Islet precursor cell (in vitro differentiated cells): ENCODE measurements around the gene RBMS3.

Experiments used
- DNase-seq: peaks from one replicate; pipeline ENCODE4 v3.0.0-alpha.2; 2018

Gene RBMS3

GRCh38 chr3:29590461-29590860 is 309.6 kb downstream of the RBMS3 start:
- no peak for DNase-seq

DNA sequence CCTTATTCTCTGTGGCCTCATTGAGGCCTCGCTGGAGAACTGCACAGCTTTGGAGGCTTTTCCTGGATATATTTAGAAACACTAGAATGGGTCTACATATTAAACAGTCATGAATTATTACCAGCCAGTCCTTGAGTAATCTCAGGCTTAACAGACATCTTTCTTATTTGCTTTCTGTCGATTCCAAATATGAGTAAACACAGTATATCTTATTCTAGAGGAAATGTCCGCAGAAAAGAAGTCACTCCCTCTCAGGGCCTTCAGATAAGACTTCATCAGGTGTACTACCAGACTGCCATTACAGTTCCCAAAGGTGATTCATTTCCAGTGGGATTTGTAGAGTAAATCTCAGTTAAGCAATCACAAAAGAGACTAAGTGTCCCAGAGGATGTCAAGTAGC is 310.7 kb downstream of the RBMS3 start:
- no peak for DNase-seq

GRCh38 chr3:29593802-29594201 is 312.9 kb downstream of the RBMS3 start:
- no peak for DNase-seq

DNA sequence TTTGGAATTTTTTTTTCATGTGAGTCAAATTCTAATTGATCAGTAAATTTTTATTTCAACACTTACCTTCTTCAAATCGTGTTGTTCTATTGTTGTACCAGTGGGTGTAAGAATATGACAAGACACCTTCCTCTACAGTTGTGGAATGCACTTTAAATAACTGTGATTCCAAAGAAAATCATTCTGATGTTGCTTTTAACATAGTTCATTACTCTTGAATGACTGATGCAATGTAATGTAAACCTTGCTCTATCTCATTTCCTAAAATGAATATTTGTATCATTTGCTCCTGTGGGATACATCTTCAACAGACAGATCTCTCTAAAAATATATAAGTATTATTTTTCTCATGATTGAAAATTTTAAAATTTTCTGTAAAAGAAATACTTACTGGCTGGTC is 313.4 kb downstream of the RBMS3 start:
- DNase-seq: no peak

DNA sequence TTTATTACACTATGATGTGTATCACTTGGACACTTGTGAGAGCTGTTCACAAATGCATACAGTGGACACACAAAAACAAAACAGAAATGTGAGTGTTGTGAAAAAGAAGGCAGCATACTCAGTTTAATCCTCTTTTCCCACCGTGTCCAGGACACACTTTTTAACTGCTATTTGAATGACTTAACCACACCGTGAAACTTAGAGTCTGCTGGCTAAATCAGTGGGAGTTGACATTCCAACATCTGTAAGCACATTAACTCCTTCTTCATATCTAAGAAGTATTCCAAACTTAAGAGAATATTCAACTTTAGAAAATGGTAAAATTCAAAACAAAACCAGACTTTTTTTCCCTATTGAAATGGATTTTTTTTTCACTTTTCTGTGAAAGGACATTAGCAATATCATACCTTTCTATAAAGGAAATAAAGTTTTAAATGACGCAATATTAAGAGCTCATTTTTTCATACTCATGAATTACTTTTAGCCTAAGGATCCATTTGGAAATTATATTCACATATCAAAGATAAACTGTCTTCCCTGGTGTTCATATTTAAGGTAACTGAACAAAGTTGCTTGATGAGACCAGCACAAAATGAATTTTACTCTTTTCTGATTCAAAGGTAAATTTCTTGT is 316.6 kb downstream of the RBMS3 start:
- no peak for DNase-seq

GRCh38 chr3:29601861-29602585 is 321.2 kb downstream of the RBMS3 start:
- no peak for DNase-seq

GRCh38 chr3:29605845-29606244 is 325.0 kb downstream of the RBMS3 start:
- DNase-seq: no peak

DNA sequence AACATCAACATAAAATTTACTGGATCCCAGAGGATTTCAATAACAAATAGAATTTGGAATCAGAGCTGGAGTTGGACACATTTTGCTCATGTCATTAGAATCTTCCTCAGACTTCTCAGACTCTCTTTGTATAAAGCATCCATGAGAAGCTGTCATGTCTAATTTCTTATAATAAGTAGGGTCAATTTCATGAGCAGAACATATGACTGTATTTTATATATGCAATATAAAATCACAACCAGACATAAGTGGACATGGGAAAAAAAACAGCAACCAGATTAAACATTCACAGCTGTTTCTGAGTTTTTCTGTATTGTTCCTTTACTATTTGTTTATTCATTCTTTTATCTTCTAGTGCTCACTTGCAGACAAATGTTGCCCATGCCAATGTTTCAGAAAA is 325.5 kb downstream of the RBMS3 start:
- DNase-seq: no peak

DNA sequence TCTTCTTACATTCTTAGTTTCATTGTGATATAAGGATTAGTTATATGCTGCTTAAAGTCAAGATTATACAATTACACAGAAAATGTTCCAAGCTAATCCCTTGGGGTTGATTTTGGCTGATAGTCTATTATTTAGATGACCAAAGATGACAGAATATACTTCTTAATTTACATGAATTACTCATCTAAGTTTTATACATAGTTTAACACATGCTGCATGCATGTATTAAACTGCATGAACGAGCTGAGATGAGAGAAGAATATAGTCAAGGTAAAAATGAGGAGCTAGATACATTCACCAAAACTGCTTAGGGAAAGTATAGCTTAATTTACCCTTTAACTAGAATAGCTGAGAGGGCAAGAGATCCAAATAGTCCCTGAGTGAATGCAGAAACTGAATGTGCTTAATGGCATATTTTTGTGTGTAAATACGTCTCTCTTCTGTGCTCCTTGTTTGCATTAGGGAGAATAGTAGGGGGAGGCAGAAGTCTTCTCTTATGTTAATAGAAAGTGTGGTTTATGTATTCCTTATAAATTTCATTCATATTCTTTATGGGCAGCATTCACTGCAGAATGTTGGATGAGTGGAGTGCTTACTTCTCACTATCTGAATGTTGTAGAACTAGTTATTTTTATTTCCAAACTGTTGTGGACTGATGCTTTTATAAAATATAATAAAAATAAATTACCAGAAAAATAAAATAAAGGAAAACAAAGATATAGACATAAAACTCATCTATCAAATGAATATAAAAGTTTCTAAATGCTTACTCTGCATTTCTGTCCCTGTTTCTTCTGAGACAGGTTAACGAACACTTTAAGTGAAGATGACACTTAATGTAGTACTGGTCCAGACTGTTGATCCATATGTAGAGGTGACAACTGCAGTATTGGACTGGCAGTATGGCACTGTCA is 327.8 kb downstream of the RBMS3 start:
- DNase-seq: no peak

GRCh38 chr3:29609328-29609811 is 328.5 kb downstream of the RBMS3 start:
- no peak for DNase-seq

GRCh38 chr3:29610781-29611180 is 329.9 kb downstream of the RBMS3 start:
- DNase-seq: no peak

GRCh38 chr3:29611252-29611651 is 330.4 kb downstream of the RBMS3 start:
- DNase-seq: no peak

DNA sequence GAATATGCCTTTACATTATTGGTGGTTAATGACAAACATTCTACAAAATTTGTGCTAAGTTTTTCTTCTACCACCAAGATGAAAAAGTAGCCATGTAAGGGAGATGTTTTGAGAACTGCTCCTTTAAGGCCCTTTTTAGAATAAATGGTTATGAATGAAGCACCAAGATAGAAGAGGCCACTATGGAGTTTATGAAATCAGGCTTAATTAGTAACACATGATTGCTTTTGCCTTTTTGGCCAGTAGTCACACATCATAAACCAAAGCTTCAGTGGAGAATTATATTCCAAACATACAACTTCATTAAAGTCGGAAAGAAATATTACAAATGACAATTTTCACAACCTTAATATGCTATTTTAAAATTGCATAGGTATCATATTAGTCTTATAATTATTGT is 331.7 kb downstream of the RBMS3 start:
- no peak for DNase-seq

DNA sequence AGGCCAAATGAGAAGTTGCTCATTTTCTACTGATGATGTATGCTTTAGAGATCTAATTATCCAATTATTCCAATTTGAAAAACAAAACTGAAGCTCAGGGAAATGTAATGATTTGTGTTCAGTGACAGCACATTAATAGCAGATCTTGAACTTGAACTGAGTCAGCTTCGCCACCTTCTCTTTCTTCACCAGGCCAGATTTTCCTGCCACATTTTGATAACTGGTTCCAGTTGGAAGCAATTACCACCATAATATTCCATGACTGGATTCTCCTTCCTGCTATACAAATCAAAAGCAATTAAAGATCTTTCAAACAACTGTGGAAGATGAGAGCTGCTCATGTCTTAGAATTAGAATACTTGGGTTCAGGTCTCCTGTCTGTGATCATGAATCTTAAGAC is 334.1 kb downstream of the RBMS3 start:
- DNase-seq: no peak

DNA sequence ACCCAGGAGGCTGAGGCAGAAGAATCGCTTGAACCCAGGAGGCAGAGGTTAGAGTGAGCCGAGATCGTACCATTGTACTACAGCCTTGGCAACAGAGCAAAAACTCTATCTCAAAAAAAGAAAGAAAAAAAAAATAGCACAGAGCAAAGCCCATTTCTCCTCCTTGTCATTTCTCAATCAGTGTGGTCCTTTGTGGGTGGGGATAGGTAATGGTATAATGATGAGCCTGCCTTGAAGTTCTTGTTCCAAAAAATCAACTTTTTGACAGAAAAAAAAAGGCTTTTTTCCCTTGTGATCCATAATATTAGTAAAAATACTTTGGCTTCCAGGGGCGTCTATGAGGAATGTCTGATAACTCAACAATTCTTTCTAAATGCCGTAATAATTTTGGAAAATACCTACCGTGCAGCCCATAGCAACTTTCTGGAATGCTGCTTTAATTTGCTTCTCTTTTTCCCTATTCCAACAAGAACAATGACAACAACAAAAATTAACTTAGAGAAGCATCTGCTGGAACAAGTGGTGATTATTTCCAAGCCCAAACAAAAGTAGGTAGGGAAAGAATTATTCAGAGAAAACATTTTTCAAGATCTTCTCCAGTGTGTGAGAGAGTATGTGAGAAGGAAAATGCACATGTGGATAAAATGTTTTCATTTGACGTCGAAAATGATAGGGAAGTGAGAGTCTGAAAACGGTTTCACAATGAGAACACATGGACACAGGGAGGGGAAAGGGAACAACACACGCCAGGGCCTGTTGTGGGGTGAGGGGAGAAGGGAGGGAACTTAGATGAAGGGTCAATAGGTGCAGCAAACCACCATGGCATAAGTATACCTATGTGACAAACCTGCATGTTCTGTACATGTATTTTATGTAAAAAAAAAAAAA is 337.8 kb downstream of the RBMS3 start:
- DNase-seq: no peak

GRCh38 chr3:29619676-29620075 is 338.8 kb downstream of the RBMS3 start:
- no peak for DNase-seq

DNA sequence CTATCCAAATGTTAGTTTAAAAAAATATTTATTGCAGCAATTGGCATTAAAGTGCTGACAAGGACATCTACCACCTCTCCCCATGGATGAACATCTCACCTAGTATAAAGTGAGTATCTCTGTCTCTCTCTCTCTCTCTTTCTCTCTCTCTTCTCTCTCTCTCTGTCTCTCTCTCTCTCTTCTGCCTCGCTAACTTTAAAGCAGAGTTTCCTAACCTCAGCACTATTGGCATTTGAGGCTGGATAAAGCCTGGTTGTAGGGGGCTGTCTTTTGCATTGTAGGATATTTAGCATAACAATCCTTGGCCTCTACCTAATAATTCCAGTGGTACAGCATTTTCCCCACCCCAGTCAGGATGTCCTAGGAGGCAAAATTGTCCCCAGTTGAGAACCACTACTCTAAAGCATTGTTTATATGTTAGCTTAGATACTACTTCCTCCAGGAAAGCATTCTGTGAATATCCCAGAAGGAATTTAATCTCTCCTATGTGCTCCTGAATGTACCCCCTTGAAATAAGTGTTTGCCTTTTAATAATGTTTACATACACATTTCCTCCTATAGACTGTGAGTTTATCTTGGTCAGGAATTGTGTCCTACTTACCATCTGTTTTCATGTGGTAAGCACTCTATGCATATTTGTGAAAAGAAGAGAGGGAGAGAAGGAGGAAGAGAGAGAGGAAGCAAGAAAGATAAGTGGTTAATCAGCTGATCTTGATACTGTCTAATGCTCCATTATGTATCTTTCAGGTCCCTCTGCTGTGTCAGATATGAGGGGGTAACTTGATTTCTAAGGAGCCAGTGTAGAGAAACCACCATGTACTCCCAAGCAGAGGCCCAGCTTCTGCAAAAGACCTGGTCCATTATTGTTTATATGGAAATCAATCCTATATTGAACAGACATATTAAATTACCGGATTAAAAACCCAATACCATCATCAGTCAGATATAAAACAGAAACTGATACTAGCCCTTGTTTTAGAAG is 346.6 kb downstream of the RBMS3 start:
- no peak for DNase-seq

GRCh38 chr3:29628795-29629194 is 347.9 kb downstream of the RBMS3 start:
- DNase-seq: no peak

DNA sequence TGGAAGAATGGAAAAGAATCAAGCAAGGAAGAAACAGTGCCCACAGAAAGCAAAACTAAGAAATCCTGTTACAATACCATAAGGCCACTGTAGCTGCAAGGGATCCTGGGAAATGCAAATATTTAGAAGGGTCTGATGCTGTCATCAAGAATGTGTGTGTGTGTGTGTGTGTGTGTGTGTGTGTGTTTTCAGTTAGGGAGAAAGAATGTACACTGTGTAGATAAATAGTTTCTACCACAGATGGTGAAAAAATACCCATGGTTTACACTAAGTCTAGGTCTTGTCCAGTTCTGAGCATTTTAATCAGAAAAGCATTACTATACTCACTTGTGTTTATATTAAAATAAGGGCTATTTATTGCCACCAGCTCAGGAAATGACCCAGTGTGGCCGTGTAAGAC is 355.0 kb downstream of the RBMS3 start:
- no peak for DNase-seq

GRCh38 chr3:29637068-29637467 is 356.2 kb downstream of the RBMS3 start:
- no peak for DNase-seq

GRCh38 chr3:29639578-29640290 is 358.9 kb downstream of the RBMS3 start:
- no peak for DNase-seq
